Measurements from ENCODE around the gene RUNX2. TPM values are rescaled to one million over a fixed set of nuclear protein-coding genes. Genes with fewer than 3 reads are reported as not detected.

RUNX2 gene
- total RNA-seq, 4 donors from 2014 or later, result 0.78 to 2.0 (median 0.94) TPM

DNA sequence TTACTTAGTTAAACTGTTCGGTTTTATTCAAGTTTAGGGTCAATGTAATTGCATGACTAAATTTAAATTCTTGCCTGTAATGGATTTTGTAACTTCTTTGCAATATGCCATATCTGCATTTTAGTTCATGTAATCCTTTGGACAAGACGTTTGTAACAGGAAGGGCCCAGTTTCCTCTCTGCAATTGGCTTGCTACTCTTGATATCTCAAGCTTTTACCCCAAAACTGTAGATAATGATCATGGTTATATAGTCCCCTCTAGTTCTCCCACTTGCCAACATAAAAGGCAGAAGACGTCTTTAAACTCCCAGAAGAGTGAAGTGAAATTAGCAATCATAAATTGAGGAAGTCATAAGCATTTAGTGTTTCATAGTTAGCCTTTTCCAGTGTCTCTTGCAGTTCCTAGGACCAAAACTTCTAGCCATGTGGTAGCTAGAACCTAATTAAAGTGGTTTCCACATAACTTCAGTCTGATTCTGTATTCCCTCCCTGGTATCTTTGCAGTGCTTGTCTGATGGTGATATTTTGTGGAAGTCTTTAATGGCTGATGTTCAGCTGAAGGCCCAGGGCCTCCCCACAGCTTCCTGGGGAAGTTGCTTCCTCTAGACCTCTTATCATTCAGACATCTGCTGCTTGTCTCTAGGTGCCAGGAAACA lies 167.4 kb downstream of the RUNX2 start:
- ATAC-seq (no peak), DNase-seq (no peak)
- in situ Hi-C loops (cut with MboI; ENCODE audit: low sequenced_read_pairs in 4 of 4), result no loop called here
- Histone ChIP-seq H3K36me3 (no peaks in the 10 kb centered on the region), H3K4me1 (no peaks in the 10 kb centered on the region), H3K27me3 (no peaks in the 10 kb centered on the region), H3K4me3 (no peak overlapping the region), H3K27ac (no peak overlapping the region), H3K9me3 (no peaks in the 10 kb centered on the region)
- TF ChIP-seq, protein P1, sequence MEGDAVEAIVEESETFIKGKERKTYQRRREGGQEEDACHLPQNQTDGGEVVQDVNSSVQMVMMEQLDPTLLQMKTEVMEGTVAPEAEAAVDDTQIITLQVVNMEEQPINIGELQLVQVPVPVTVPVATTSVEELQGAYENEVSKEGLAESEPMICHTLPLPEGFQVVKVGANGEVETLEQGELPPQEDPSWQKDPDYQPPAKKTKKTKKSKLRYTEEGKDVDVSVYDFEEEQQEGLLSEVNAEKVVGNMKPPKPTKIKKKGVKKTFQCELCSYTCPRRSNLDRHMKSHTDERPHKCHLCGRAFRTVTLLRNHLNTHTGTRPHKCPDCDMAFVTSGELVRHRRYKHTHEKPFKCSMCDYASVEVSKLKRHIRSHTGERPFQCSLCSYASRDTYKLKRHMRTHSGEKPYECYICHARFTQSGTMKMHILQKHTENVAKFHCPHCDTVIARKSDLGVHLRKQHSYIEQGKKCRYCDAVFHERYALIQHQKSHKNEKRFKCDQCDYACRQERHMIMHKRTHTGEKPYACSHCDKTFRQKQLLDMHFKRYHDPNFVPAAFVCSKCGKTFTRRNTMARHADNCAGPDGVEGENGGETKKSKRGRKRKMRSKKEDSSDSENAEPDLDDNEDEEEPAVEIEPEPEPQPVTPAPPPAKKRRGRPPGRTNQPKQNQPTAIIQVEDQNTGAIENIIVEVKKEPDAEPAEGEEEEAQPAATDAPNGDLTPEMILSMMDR (IDR thresholded peaks at IDR 0.05 in 4 of 5, conservative IDR thresholded peaks at IDR 0.05 in 1 of 5), result no peak
- no peak for TF ChIP-seq POLR2A (IDR thresholded peaks at IDR 0.05)
- intact Hi-C loops (cut with DNase I; ENCODE audit: low total_unique reads), result no loop called here

DNA sequence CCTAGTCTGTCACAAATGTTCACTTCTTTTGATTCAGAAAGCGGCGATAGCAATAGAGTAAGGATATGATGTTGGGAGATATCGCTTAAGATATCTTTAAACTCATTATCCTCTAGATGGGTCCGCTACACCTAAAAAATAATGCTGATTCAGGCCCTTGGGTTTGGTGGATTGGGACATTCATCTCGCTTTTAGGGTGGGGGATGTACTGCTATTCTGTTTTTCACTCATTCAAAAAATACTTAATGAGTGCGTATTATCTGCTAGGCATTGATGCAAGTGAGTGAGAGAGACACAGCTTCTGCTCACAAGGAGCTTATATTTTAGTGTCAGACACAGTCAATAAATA lies 167.9 kb downstream of the RUNX2 start:
- Histone ChIP-seq H3K36me3 (no peaks in the 10 kb centered on the region), H3K4me3 (no peak overlapping the region), H3K27me3 (no peaks in the 10 kb centered on the region), H3K4me1 (no peaks in the 10 kb centered on the region), H3K9me3 (no peaks in the 10 kb centered on the region), H3K27ac (no peak overlapping the region)
- ATAC-seq (no peak), DNase-seq (no peak)
- in situ Hi-C loops (cut with MboI; ENCODE audit: low sequenced_read_pairs in 4 of 4) (no loop called here), intact Hi-C loops (cut with DNase I; ENCODE audit: low total_unique reads) (no loop called here)
- no peak for TF ChIP-seq POLR2A (IDR thresholded peaks at IDR 0.05)

DNA sequence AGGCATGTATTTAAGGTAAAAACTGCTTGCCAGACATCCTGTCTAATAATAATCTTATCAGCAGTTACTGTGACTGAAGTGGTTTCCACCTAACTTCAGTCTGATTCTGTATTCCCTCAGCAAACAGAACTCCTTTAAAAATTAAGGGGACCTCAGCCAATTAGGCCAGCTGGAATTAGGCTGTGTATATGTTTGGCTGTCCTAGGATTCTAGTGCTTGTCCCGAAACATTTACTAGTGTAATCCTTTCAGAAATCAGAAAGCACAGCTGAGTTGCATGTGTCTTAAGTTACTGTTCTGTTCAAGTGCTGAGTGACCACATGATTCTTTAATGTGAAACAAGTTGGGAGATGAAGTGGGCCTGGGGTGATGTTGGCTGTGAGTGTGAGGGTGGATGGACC lies 170.5 kb downstream of the RUNX2 start:
- no peak for ATAC-seq
- no peaks in the 10 kb centered on the region for H3K27me3 ChIP-seq
- TF ChIP-seq POLR2A (IDR thresholded peaks at IDR 0.05), result no peak
- TF ChIP-seq, protein P1 (IDR thresholded peaks at IDR 0.05 in 4 of 5, conservative IDR thresholded peaks at IDR 0.05 in 1 of 5), result no peak
- no peak overlapping the region for H3K4me3 ChIP-seq
- no peaks in the 10 kb centered on the region for H3K4me1 ChIP-seq
- no peaks in the 10 kb centered on the region for H3K36me3 ChIP-seq
- H3K27ac ChIP-seq, result no peak overlapping the region
- in situ Hi-C loops (cut with MboI; ENCODE audit: low sequenced_read_pairs in 4 of 4) (no loop called here), intact Hi-C loops (cut with DNase I; ENCODE audit: low total_unique reads) (no loop called here)
- H3K9me3 ChIP-seq, result no peaks in the 10 kb centered on the region
- DNase-seq, result no peak

DNA sequence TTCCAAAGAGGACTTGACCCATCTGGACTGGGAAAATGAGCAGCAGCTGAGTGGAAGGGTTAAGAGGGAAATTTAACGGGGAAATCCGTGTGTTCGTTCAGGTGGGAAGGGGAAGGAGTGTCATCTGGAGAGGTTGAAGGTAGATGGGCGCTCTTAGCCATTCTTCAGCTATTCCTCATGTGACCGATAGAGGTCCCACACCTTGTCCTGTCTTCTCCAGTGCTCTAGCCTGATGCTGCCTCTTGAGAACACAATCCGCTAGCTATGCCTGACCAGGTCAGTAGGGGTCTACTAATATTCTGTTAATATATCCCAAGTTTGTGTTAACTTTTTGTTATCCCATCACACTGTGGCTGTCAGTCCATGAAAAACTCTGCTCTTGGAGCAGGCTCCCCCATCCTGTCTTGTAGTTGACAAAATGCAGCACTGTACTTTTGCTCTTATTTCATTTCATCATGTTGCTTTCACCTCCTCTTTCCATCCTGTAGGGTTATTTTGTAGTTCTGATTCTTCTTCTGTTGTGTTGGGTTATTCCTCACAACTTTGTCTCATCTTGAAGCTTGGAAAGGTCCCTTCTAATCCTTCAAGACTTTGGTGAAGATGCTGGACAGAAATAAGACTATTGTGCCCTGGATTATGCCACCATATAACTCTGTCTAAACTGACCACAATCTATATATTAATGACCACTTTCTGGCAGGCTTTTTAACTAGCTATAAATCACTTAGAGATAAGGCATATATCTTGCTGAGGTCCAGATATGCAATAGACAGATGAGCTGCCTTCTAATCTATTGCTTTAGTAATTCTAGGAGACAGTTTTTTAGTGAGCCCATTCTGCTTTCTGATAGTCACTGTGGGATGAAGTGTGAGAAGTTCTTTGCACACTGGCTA lies 173.0 kb downstream of the RUNX2 start:
- H3K4me3 ChIP-seq, result no peak overlapping the region
- H3K27ac ChIP-seq, result no peak overlapping the region
- H3K36me3 ChIP-seq, result no peaks in the 10 kb centered on the region
- no peaks in the 10 kb centered on the region for H3K9me3 ChIP-seq
- in situ Hi-C loops (cut with MboI; ENCODE audit: low sequenced_read_pairs in 4 of 4) (no loop called here), intact Hi-C loops (cut with DNase I; ENCODE audit: low total_unique reads) (no loop called here)
- no peak for ATAC-seq
- TF ChIP-seq, protein P1 (IDR thresholded peaks at IDR 0.05 in 4 of 5, conservative IDR thresholded peaks at IDR 0.05 in 1 of 5), result no peak
- TF ChIP-seq POLR2A (IDR thresholded peaks at IDR 0.05), result no peak
- no peak for DNase-seq
- no peaks in the 10 kb centered on the region for H3K27me3 ChIP-seq
- peaks cover 5 to 9% of the 10 kb centered on the region in 2 donors for H3K4me1 ChIP-seq

DNA sequence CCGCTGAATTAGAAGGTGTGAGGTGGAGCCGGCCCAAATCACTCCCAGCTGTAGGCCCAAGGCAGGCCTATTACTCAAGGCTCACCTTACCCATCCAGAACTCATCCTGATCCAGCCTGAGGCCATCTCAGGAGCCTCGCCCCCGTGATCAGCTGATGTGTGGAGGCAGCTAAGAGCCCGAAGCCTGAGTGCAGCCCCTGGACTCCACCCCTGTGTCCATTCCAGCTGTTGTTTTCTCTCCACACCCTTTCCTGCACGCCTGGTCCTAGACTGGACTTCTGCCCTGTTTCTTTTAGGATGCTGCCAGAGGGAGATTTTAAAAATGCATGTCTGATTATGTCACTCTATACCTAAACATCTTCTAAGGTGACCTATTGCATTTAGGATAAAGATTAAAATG lies 174.3 kb downstream of the RUNX2 start:
- H3K4me1 ChIP-seq, result peaks cover 5 to 9% of the 10 kb centered on the region in 2 donors
- no peak for ATAC-seq
- in situ Hi-C loops (cut with MboI; ENCODE audit: low sequenced_read_pairs in 4 of 4) (no loop called here), intact Hi-C loops (cut with DNase I; ENCODE audit: low total_unique reads) (no loop called here)
- TF ChIP-seq, protein P1 (IDR thresholded peaks at IDR 0.05 in 4 of 5, conservative IDR thresholded peaks at IDR 0.05 in 1 of 5), result no peak
- no peak for TF ChIP-seq POLR2A (IDR thresholded peaks at IDR 0.05)
- no peak overlapping the region for H3K27ac ChIP-seq
- no peaks in the 10 kb centered on the region for H3K36me3 ChIP-seq
- H3K9me3 ChIP-seq, result no peaks in the 10 kb centered on the region
- DNase-seq, result no peak
- H3K27me3 ChIP-seq, result no peaks in the 10 kb centered on the region
- H3K4me3 ChIP-seq, result no peak overlapping the region

Measured in gastrocnemius medialis (tissue), 4 donors.